ENCODE results near the gene MACROD1.

GRCh38 chr11:64029773-64030172, 136.1 kb downstream of the MACROD1 start:
- TF ChIP-seq MAX (IDR thresholded peaks at IDR 0.05; ENCODE audit: low read depth, low read length) (no peak), CTCF (IDR thresholded peaks at IDR 0.05; ENCODE audit: low read depth, low read length) (no peak)
